ENCODE results near the gene HYAL1.

Gene HYAL1

DNA sequence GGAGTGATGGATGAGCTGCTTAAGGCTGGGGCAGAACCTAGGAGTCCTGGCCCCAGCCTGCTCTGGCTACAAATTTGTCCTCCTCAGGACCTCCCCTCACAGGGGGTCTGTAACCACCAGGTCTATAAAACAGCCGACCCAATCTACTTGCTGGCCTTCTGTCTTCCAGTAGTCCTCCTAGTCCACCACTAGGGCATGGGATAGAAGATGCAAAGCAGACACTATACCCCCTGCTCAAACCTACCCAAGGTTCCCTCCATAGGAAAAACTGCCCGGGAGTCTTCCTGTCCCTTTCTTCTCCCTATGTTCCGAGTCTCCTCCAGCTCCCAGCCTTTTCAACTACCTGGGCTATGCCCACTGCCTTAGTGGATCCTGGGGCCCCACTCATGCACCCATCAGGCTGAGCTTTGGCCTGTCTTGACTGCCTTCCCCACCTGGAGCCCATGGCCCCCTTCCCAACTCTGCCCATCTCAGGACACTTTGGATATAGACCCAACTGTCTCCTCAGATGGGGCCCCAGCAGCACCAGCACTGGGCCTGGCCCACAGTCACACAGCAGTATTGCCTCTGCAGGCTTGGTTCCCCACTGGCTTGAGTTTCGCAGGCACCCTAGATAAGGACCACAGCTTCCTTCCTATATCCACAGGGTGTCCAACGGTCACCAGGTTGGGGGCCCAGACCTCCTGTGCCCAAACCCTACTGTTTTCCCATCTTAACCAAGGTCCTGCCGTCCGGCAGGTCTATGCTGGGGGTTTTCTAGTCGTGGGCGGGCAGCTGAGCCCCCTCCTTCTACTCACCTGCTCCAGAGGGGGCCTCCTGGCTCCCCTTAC lies 5.3 kb downstream of the HYAL1 start:
- no peaks in the 10 kb centered on the region; the same call in 1 of the 2 replicates for H3K4me1 ChIP-seq
- H3K27me3 ChIP-seq = no peaks in the 10 kb centered on the region
- no peaks in the 10 kb centered on the region for H3K36me3 ChIP-seq
- peak overlapping the region; percentile 72 for H3K4me3 ChIP-seq (ENCODE audit: low read depth, low read length)
- TF ChIP-seq, protein P1, sequence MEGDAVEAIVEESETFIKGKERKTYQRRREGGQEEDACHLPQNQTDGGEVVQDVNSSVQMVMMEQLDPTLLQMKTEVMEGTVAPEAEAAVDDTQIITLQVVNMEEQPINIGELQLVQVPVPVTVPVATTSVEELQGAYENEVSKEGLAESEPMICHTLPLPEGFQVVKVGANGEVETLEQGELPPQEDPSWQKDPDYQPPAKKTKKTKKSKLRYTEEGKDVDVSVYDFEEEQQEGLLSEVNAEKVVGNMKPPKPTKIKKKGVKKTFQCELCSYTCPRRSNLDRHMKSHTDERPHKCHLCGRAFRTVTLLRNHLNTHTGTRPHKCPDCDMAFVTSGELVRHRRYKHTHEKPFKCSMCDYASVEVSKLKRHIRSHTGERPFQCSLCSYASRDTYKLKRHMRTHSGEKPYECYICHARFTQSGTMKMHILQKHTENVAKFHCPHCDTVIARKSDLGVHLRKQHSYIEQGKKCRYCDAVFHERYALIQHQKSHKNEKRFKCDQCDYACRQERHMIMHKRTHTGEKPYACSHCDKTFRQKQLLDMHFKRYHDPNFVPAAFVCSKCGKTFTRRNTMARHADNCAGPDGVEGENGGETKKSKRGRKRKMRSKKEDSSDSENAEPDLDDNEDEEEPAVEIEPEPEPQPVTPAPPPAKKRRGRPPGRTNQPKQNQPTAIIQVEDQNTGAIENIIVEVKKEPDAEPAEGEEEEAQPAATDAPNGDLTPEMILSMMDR (IDR thresholded peaks at IDR 0.05; ENCODE audit: low read depth, low read length) = no peak
- DNase-seq = no peak
- no peaks in the 10 kb centered on the region for H3K9me3 ChIP-seq

DNA sequence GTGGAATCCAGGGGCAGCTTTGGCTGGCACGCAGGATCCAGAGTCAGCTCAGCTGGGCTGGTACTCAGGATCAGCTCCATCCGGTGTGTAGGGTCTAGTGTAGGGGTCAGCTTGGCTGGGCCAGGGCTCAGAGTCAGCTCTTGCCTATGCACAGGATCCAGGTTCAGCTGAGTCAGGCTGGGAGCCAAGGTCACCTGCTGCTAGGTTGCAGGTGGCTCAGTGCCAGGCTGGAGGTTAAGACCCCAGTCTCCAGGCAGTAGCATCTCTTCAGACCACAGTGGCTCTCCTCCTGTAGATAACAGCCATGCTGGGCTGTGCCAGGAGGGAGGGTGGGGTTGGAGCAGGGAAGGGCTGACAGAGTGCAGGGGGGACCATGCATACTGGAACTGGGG lies 6.0 kb downstream of the HYAL1 start:
- DNase-seq = no peak
- Histone ChIP-seq H3K36me3 (no peaks in the 10 kb centered on the region), H3K4me3 (ENCODE audit: low read depth, low read length) (no peak overlapping the region), H3K9me3 (no peaks in the 10 kb centered on the region), H3K27me3 (no peaks in the 10 kb centered on the region), H3K4me1 (no peaks in the 10 kb centered on the region; the same call in 1 of the 2 replicates)
- TF ChIP-seq, protein P1 (IDR thresholded peaks at IDR 0.05; ENCODE audit: low read depth, low read length) = no peak

DNA sequence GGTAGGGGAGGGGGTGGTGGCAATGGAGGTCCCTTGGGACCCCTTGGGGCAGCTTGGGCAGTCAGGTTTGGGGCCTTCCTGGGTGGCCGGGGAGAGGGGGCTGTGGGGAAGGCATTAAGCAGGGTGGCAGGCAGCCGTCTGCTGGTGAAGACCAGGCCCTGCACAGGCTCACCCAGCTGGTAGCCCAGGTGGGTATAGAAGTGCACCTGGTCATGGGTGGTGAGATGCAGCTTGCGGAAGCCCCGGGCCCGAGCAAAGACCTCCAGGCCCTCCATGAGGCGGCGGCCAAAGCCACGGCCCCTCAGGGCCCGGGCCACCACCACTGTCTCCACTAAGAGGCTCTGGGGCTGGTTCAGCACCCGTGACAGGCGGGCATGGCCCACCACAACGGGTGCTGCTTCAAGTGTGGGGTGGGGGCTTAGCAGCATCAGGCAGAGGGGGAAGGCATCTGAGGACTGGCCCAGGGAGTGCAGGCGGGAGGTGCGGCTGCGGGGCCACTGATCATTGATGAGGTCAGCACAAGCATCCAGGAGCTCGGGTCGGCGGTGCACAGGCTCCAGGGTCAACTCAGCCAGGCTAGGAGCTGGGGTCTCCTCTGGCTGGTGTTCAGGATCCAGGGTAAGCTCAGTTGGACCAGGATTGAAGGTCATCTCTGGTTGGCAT lies 6.5 kb downstream of the HYAL1 start:
- Histone ChIP-seq H3K4me3 (ENCODE audit: low read depth, low read length) (no peak overlapping the region), H3K27me3 (no peaks in the 10 kb centered on the region), H3K4me1 (no peaks in the 10 kb centered on the region; the same call in 1 of the 2 replicates), H3K9me3 (no peaks in the 10 kb centered on the region), H3K36me3 (no peaks in the 10 kb centered on the region)
- no peak for DNase-seq
- TF ChIP-seq, protein P1 (IDR thresholded peaks at IDR 0.05; ENCODE audit: low read depth, low read length) = no peak

DNA sequence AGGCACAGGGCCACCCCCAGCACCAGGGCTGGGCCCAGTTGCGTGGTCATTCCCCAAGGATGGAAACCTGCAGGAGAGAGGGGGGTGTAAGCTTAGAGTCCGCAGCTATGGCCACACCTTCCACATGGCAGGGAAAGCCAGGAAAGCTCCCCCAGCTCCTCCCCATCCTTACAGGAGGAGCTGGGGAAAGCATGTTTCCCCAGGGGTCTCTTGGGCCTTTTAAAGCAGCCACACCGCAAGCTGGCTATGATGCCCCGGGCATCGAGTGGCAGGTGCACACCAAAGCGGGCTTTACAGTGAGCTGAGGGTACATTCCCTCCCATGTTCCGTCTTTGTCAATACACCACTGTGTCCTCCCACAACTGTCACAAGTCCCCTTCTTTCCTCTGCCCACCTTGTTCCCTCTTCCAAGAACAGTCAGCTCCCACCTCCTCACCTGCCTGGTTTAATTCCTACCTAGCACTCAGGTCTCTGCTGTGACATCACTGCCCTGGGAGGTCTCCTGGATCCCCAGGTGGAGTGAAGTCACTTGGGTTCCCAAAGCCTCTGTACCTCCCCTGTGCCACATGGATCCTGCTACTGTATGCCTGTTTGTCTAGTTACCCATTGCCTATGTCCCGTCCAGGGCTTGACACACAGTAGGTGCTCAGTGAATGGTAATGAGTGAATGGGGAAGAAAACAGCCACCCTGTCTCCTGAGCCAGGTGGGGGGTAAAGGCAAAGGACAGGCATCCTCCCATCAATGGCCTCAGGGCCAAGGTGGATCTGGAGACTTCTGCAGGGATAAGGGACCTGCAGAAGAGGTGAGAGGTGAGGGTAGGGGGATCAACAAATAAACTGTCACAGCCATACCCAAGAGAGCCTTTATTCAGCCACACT lies 7.6 kb downstream of the HYAL1 start:
- TF ChIP-seq, protein P1 (IDR thresholded peaks at IDR 0.05; ENCODE audit: low read depth, low read length) = no peak
- Histone ChIP-seq H3K9me3 (no peaks in the 10 kb centered on the region), H3K4me1 (no peaks in the 10 kb centered on the region; the same call in 1 of the 2 replicates), H3K4me3 (ENCODE audit: low read depth, low read length) (no peak overlapping the region), H3K27me3 (no peaks in the 10 kb centered on the region), H3K36me3 (no peaks in the 10 kb centered on the region)
- no peak for DNase-seq

DNA sequence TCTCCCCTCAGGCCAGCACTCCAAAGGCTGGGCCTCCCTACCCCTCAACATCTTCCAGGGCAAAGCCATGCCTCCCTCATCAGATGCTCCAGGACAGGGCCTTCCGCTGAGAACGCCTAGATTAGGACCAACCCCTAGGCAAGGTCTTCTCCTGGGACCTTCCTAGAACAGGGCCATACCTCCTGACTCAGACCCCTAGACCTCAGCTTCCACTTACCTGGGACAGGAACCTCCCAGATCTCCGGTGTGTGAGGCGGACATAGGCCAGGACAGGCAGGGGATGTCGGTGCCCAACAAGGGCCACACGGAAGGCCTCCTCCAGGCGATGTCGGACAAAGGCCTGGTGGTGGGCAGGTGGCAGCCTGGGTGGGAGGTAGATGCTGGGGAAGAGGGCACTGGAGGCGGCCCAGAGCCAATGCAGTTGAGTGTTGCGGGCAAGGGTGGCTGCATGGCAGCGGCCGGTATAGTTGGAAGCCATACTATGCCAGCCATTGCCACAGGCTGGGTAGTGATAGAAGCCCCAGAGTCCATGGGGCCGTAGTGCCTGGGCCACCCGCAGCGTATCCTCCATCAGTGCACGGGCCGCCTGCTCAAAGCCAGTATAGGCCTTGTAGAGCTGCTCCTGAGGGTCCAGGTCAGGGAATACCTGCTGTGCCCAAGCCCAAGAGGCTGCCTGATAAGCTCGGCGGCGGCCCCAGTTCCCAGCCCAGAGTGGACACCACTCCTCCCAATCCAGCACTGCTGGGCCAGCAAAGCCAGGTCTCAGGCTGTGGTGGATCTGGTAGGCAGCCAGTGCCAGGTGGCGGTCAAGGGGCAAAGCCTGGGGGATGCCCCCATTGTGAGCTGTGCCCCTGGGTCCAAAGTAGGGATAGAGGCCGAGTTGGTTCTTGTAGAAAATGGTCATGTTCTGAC lies 8.6 kb downstream of the HYAL1 start:
- TF ChIP-seq, protein P1 (IDR thresholded peaks at IDR 0.05; ENCODE audit: low read depth, low read length) = no peak
- H3K27me3 ChIP-seq = no peaks in the 10 kb centered on the region
- no peaks in the 10 kb centered on the region; the same call in 1 of the 2 replicates for H3K4me1 ChIP-seq
- H3K9me3 ChIP-seq = no peaks in the 10 kb centered on the region
- no peak for DNase-seq
- H3K36me3 ChIP-seq = peaks cover 8% of the 10 kb centered on the region
- H3K4me3 ChIP-seq (ENCODE audit: low read depth, low read length) = no peak overlapping the region
